HepG2 (cell line): ENCODE measurements around the gene CNOT8. TPM values are rescaled to one million over a fixed set of nuclear protein-coding genes. Genes with fewer than 3 reads are reported as not detected.
A peak's percentile ranks its signal among the peaks of the same experiment; 100 is the strongest.

Source experiments
- BHLHE40 ChIP-seq: IDR thresholded peaks from 2 replicates; pipeline ENCODE4 v1.6.1; 2011; ENCODE audit warnings: low read length, improper control_type of control experiment
- CENPBD1 ChIP-seq: sonication (generic); formaldehyde crosslinking; IDR thresholded peaks from 2 replicates; pipeline ENCODE4 v1.8.0; 2022; ENCODE audit warnings: missing genetic modification reagents, low read depth, mild to moderate bottlenecking, borderline replicate concordance
- HDAC1 ChIP-seq: sonication (generic); formaldehyde crosslinking; IDR thresholded peaks from 2 replicates; pipeline ENCODE4 v1.5.1; 2020; ENCODE audit warnings: mild to moderate bottlenecking, missing genetic modification reagents
- HNF1B ChIP-seq: sonication (generic); formaldehyde crosslinking; IDR thresholded peaks from 2 replicates; pipeline ENCODE4 v1.5.1; 2020; ENCODE audit warnings: mild to moderate bottlenecking, moderate library complexity, missing genetic modification reagents
- PATZ1 ChIP-seq: sonication (generic); formaldehyde crosslinking; IDR thresholded peaks from 2 replicates; pipeline ENCODE4 v1.4.0; 2020; ENCODE audit warnings: missing genetic modification reagents
- SRSF4 ChIP-seq: fragments of 200-400 bp; formaldehyde crosslinking; IDR thresholded peaks from one replicate; pipeline ENCODE4 v1.6.1; 2018; ENCODE audit warnings: mild to moderate bottlenecking, low read depth, low read length, moderate library complexity; ENCODE audit not compliant: poor library complexity, severe bottlenecking
- TBX2 ChIP-seq: sonication (generic); formaldehyde crosslinking; IDR thresholded peaks from 2 replicates; pipeline ENCODE4 v1.5.0; 2020; ENCODE audit warnings: missing genetic modification reagents, mild to moderate bottlenecking, borderline replicate concordance
- TEAD3 ChIP-seq: optimal IDR thresholded peaks from 2 replicates; pipeline ENCODE3; 2016; ENCODE audit warnings: borderline replicate concordance
- ZNF143 ChIP-seq: sonication (generic); formaldehyde crosslinking; IDR thresholded peaks from 2 replicates; pipeline ENCODE4 v1.4.0; 2020; ENCODE audit warnings: missing genetic modification reagents
- ZNF354B ChIP-seq: sonication (generic); formaldehyde crosslinking; IDR thresholded peaks from 2 replicates; pipeline ENCODE4 v1.8.0; 2022; ENCODE audit warnings: mild to moderate bottlenecking, missing genetic modification reagents
- ZNF609 ChIP-seq: sonication (generic); formaldehyde crosslinking; IDR thresholded peaks from 2 replicates; pipeline ENCODE4 v1.4.0; 2020; ENCODE audit warnings: mild to moderate bottlenecking, missing genetic modification reagents, borderline replicate concordance
- ZNF629 ChIP-seq: sonication (generic); formaldehyde crosslinking; conservative IDR thresholded peaks from 2 replicates; pipeline ENCODE4 v1.5.0; 2020; ENCODE audit warnings: missing genetic modification reagents
- ZNF724P ChIP-seq: sonication (generic); formaldehyde crosslinking; IDR thresholded peaks from 2 replicates; pipeline ENCODE4 v1.8.0; 2022; ENCODE audit warnings: missing genetic modification reagents, borderline replicate concordance
- ZSCAN31 ChIP-seq: sonication (generic); formaldehyde crosslinking; IDR thresholded peaks from 2 replicates; pipeline ENCODE4 v1.5.0; 2020; ENCODE audit warnings: low read depth, mild to moderate bottlenecking, missing genetic modification reagents
- ZXDC ChIP-seq: sonication (generic); formaldehyde crosslinking; IDR thresholded peaks from 2 replicates; pipeline ENCODE4 v1.5.0; 2020; ENCODE audit warnings: mild to moderate bottlenecking, missing genetic modification reagents
- polyA plus RNA-seq, 8 experiments: library from polyadenylated mRNA; depleted of rRNA in 3 of 8; stranded (reverse) in 7 of 8; unstranded in 1 of 8; fragments of >200 nt; fragmentation: Illumina TruSeq in 4 of 8; extraction: Trizol in 4 of 8; gene quantifications; 2 replicates each; pipeline versions ENCODE4 v1.2.1 to v1.2.3, GENCODE V29; 2011 to 2016; ENCODE audit warnings: low read depth in 4 of 8, missing spikeins in 1 of 8, mixed read lengths in 1 of 8; ENCODE audit not compliant: insufficient read depth in 1 of 8
- total RNA-seq, 5 experiments: library from RNA; depleted of rRNA; stranded (reverse); fragments of >200 nt; fragmentation: Illumina TruSeq; extraction: Trizol; gene quantifications; 2 replicates each; pipeline ENCODE4 v1.2.3, GENCODE V29; 2016; ENCODE audit warnings: low read depth in 1 of 5

The CNOT8 gene
- total and polyA plus RNA-seq, 2 of the 13 experiments (the other 11 are each of a cell fraction or from before 2014, with no cell fraction given): 37.1 to 74.9 TPM

GRCh38 chr5:154837009-154837901 lies 21.2 kb upstream of the CNOT8 start (continued):
- TF ChIP-seq ZNF609 (CRISPR knock-in tag) (0 out of 2 replicates have a peak, but pooled peaks have one; percentile 37), ZNF724P (CRISPR knock-in tag) (no peak), ZNF354B (CRISPR knock-in tag) (no peak), ZSCAN31 (CRISPR knock-in tag) (0 out of 2 replicates have a peak, but pooled peaks have one; percentile 52), HDAC1 (peak; percentile 21; the same call in 1 of the 2 replicates), ZXDC (no peak), TBX2 (CRISPR knock-in tag) (peak; percentile 70; the same call in 1 of the 2 replicates), CENPBD1 (CRISPR knock-in tag) (no peak), BHLHE40 (peak; percentile 90), PATZ1 (CRISPR knock-in tag) (peak; percentile 43; the same call in 1 of the 2 replicates), ZNF629 (0 out of 2 replicates have a peak, but pooled peaks have one; percentile 28), SRSF4 (no peak), ZNF143 (CRISPR knock-in tag) (peak; percentile 28; the same call in 1 of the 2 replicates), TEAD3 (CRISPR knock-in tag) (peak; percentile 29), HNF1B (CRISPR knock-in tag) (0 out of 2 replicates have a peak, but pooled peaks have one; percentile 30)
